LNCAP (cell line): ENCODE measurements around the gene CSTA.

Source experiments
- TF ChIP-seq, protein P1 (sequence below): fragments of 450-650 bp; IDR thresholded peaks from 2 replicates; pipeline ENCODE4 v1.5.1; 2017; ENCODE audit warnings: mild to moderate bottlenecking

The CSTA gene

DNA sequence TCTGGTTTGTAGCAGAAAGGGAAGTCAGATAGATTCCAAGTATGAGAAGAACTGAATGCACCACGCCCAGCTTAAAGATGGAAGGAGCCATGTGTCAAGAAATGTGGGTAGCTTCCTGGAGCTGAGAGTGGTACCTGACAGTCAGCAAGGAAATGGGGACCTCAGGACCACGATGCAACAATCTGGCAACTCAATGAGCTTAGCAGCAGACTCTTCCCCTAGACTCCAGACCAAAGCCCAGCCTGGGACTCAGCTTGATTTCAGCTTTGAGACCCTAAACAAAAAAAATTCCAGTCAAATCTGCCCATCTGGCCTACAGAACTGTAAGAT lies 33.6 kb downstream of the CSTA start:
- TF ChIP-seq, protein P1, sequence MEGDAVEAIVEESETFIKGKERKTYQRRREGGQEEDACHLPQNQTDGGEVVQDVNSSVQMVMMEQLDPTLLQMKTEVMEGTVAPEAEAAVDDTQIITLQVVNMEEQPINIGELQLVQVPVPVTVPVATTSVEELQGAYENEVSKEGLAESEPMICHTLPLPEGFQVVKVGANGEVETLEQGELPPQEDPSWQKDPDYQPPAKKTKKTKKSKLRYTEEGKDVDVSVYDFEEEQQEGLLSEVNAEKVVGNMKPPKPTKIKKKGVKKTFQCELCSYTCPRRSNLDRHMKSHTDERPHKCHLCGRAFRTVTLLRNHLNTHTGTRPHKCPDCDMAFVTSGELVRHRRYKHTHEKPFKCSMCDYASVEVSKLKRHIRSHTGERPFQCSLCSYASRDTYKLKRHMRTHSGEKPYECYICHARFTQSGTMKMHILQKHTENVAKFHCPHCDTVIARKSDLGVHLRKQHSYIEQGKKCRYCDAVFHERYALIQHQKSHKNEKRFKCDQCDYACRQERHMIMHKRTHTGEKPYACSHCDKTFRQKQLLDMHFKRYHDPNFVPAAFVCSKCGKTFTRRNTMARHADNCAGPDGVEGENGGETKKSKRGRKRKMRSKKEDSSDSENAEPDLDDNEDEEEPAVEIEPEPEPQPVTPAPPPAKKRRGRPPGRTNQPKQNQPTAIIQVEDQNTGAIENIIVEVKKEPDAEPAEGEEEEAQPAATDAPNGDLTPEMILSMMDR: no peak

DNA sequence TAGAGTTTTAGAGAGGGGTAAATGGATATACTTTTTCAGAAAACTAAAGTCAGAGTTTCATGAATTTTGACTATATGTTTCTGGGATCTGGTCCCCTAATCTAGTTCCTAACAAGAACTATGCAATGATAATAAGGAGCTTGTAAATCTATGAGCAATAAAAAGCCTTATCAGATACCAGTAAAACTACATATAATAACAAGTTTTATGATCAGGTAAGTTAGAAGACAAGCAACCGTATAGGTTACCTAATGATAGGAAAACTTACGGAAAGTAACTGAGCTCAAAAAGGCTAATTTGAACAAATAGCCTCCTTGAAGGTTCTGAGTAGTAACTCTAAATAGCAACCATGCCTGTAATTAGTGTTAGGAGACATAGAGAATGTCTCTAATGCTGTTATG lies 37.0 kb downstream of the CSTA start:
- TF ChIP-seq, protein P1: no peak

DNA sequence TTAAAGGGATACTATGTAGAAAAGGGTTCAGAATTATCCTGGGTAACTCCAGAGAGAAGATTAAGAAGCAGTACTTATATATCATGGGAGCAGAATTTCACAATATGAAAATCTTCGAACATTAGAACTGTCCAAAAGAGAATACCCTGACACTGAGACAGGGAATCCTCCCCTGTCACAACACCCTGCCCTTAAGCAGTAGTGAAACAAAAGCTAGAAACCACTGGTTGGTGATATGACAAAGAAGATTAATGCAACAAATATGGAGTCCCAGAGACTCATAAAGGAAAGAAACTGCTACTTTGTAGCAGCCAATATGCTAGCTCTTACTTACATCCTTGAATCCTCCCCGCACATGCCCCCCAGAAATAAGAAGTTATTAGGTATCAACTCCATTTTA lies 39.4 kb downstream of the CSTA start:
- TF ChIP-seq, protein P1: no peak

DNA sequence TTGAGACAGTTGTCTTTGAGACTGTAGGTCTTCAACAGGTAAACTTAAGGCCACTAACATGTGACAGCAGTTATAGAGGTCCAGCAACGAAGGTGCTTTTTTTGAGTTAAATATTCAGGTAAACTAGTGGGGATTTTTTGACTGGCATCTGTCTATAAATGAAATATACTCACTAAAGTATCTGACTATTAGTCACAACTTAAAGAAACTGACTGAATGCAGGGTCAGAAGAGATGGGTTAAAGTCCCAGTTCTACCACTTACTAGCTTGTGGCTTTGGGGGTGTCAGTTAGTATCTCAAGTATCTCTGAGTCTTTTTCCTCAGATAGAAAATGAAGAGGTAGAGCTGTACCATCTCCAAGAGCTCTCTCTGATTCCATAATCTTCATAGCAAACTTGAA lies 40.0 kb downstream of the CSTA start:
- TF ChIP-seq, protein P1: no peak

DNA sequence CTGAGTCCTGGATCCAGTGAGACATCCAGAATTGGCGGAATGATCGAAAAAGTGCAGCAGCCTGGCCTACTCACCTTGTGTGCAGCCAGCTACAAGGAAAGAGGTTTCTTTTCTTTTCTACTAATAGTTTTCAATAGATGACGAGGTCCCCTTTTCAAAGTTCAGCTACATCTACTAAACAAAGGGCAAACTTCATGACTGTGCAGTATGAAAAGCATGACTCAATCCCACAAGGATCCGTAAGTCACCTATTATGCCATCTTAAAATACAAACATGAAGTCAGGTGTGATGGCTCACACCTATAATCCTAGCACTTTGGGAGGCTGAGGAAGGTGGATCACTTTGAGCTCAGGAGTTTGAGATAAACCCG lies 41.3 kb downstream of the CSTA start:
- TF ChIP-seq, protein P1: no peak

DNA sequence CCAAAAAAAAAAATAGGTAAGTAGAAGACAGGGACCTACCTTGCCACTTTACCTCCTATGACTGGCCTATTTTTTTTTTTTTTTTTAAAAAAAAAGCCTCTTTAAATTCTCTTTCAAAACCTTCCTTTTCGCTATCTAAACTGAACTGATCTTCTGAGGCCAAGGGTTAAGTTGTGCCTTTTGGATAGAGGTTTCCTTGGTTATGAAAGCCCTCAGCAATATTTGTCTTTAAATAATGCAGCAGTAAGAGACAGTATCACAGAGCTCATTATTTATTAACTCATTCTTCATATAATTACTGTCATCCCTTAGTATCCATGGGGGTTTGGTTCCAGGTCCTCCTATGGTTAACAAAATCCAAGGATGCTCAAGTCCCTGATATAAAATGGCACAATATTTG lies 49.0 kb downstream of the CSTA start:
- TF ChIP-seq, protein P1: no peak

DNA sequence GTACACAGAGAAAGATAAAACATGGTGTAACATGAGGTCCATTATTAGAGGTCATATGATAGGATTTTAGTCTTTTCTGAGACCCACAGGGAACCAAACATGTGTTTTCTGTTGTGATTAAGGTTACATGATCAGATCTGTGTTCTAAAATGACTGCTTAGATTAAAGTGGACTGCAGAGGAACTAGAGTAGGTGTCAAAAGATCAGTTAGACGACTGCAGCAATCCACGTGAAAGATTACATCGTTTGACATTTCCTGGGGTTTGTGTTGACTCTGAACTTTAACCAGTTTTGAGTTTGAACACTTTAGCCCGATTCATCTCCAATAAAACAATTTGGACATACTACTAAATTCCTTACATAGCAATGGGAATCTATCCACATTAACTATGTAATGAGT lies 52.9 kb downstream of the CSTA start:
- TF ChIP-seq, protein P1: no peak

DNA sequence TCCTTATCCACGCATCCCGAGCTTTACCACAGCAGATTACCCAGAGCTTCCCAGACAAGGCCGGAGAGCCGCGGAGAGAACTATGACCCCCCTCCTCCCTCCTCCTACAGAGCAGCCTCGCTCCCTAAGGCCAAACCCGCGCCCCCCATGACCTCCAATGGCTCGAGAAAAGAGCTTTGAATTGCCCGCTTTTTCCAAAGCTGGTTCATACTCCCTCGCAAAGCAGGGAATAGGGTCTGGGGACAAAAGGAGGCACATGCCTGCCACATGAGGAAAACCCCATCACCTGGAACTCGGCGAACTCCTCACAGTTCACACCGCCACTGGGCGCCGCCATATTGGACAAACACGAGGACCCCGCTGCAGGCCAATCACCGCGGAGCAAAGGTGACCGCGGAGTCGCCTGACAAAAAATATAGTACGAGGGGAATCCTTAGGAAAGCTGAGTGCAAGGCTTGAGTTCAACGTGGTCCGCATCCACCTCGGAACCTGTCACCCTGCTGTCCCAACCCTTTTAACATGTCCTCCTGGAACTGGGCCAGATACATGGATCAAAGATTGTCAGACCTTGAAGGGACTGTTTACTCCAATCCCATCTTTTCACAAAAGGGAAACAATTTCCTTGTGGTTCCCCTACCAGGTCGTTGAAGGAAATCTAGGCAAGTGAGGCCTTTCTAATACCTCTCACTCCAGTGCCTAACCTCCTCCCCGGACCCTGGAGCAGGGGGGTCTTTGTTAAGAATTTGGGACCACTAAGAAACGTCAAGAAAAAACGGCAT lies 58.0 kb downstream of the CSTA start, which contains the start of gene MIX23:
TSS of gene MIX23 (minus strand) at position 344 of the 779 bp plus-strand sequence. CDS start at position 337, 7 bp downstream.
- TF ChIP-seq, protein P1: no peak
